Loucy (cell line): ENCODE results near the gene CCDC33.

ENCODE experiments used
- H2AFZ ChIP-seq: fragments of 200-600 bp; sonication (generic); 2 replicates; pipeline ENCODE4 v1.6.0; 2016; ENCODE audit warnings: antibody characterized with exemption, mild to moderate bottlenecking, low read length, moderate library complexity
- H3F3A ChIP-seq: fragments of 200-600 bp; 2 replicates; pipeline ENCODE4 v1.6.0; 2016; ENCODE audit warnings: antibody characterized with exemption, low read depth, mild to moderate bottlenecking
- H3K27me3 ChIP-seq: fragments of 200-600 bp; sonication (generic); 2 replicates; pipeline ENCODE4 v1.6.1; 2014; ENCODE audit warnings: low read length, mild to moderate bottlenecking; ENCODE audit not compliant: insufficient read depth, poor library complexity, severe bottlenecking
- H3K36me3 ChIP-seq: fragments of 200-600 bp; sonication (generic); 2 replicates; pipeline ENCODE4 v1.6.1; 2016; ENCODE audit warnings: low read length; ENCODE audit not compliant: insufficient read depth
- H3K4me1 ChIP-seq: fragments of 200-600 bp; sonication (generic); 2 replicates; pipeline ENCODE4 v1.5.1; 2014; ENCODE audit warnings: low read length, mild to moderate bottlenecking; ENCODE audit not compliant: insufficient read depth, poor library complexity, severe bottlenecking
- H3K4me2 ChIP-seq: fragments of 200-600 bp; sonication (generic); 2 replicates; pipeline ENCODE4 v1.6.0; 2014; ENCODE audit warnings: antibody characterized with exemption, low read length, low read depth, mild to moderate bottlenecking; ENCODE audit not compliant: poor library complexity, severe bottlenecking
- H3K4me3 ChIP-seq: fragments of 200-600 bp; sonication (generic); 2 replicates; pipeline ENCODE4 v1.5.1; 2014; ENCODE audit warnings: low read length, mild to moderate bottlenecking, mixed read lengths; ENCODE audit not compliant: poor library complexity, severe bottlenecking
- H3K79me2 ChIP-seq: fragments of 200-600 bp; sonication (generic); 2 replicates; pipeline ENCODE4 v1.6.1; 2014; ENCODE audit warnings: low read length; ENCODE audit not compliant: insufficient read depth
- H3K9ac ChIP-seq: fragments of 200-600 bp; sonication (generic); 2 replicates; pipeline ENCODE4 v1.6.0; 2014; ENCODE audit warnings: mild to moderate bottlenecking, low read depth, low read length, moderate library complexity; ENCODE audit not compliant: poor library complexity, severe bottlenecking
- H3K9me2 ChIP-seq: fragments of 200-600 bp; sonication (generic); replicated peaks from 2 replicates; pipeline ENCODE4 v1.6.1; 2016; ENCODE audit warnings: low read depth, low read length, mixed read lengths
- H3K9me3 ChIP-seq: fragments of 200-600 bp; sonication (generic); 2 replicates; pipeline ENCODE4 v1.6.1; 2014; ENCODE audit warnings: mild to moderate bottlenecking, antibody characterized with exemption, low read length, low read depth; ENCODE audit not compliant: insufficient read depth
- H4K20me1 ChIP-seq: fragments of 200-600 bp; sonication (generic); 2 replicates; pipeline ENCODE4 v1.6.0; 2014; ENCODE audit warnings: antibody characterized with exemption, low read length, mild to moderate bottlenecking; ENCODE audit not compliant: insufficient read depth, poor library complexity, severe bottlenecking
- CTCF ChIP-seq: fragments of 200-600 bp; sonication (generic); conservative IDR thresholded peaks from 2 replicates; pipeline ENCODE4 v1.5.1; 2014; ENCODE audit warnings: mild to moderate bottlenecking, antibody characterized with exemption, low read length
- EZH2phosphoT487 ChIP-seq: fragments of 200-600 bp; IDR thresholded peaks from 2 replicates; pipeline ENCODE4 v1.6.1; 2018; ENCODE audit warnings: antibody characterized with exemption, mild to moderate bottlenecking, moderate library complexity, borderline replicate concordance

The CCDC33 gene

GRCh38 chr15:74233373-74233772 is 2.8 kb upstream of the CCDC33 start:
- Histone ChIP-seq H3K4me1 (peaks cover 6% of the 10 kb centered on the region), H3K4me3 (no peak overlapping the region), H4K20me1 (no peaks in the 10 kb centered on the region), H3K9me2 (no peaks in the 10 kb centered on the region), H3K9ac (no peak overlapping the region), H2AFZ (no peak overlapping the region), H3K9me3 (no peaks in the 10 kb centered on the region), H3F3A (no peaks in the 10 kb centered on the region), H3K36me3 (no peaks in the 10 kb centered on the region), H3K79me2 (no peaks in the 10 kb centered on the region), H3K4me2 (no peak overlapping the region), H3K27me3 (no peaks in the 10 kb centered on the region)
- no peak for TF ChIP-seq CTCF
- TF ChIP-seq EZH2phosphoT487 = no peak

- Histone ChIP-seq H3F3A (no peaks in the 10 kb centered on the region), H2AFZ (no peak overlapping the region), H3K9me3 (no peaks in the 10 kb centered on the region), H3K9ac (no peak overlapping the region), H3K27me3 (no peaks in the 10 kb centered on the region), H3K9me2 (no peaks in the 10 kb centered on the region), H3K36me3 (no peaks in the 10 kb centered on the region), H4K20me1 (no peaks in the 10 kb centered on the region), H3K4me1 (peaks cover 6% of the 10 kb centered on the region), H3K79me2 (no peaks in the 10 kb centered on the region), H3K4me2 (no peak overlapping the region), H3K4me3 (no peak overlapping the region)
- TF ChIP-seq CTCF (no peak), EZH2phosphoT487 (no peak)
These were observed 2.1 kb upstream of the CCDC33 start for GRCh38 chr15:74233851-74234597.

GRCh38 chr15:74234598-74234875 is 1.6 kb upstream of the CCDC33 start:
- Histone ChIP-seq H3K4me3 (no peak overlapping the region), H3K36me3 (no peaks in the 10 kb centered on the region), H3K27me3 (no peaks in the 10 kb centered on the region), H3K79me2 (no peaks in the 10 kb centered on the region), H3K9me2 (no peaks in the 10 kb centered on the region), H2AFZ (no peak overlapping the region), H3K4me1 (peaks cover 10% of the 10 kb centered on the region), H3K9ac (no peak overlapping the region), H4K20me1 (no peaks in the 10 kb centered on the region), H3K9me3 (no peaks in the 10 kb centered on the region), H3F3A (no peaks in the 10 kb centered on the region), H3K4me2 (no peak overlapping the region)
- TF ChIP-seq EZH2phosphoT487 (no peak), CTCF (no peak)
